ENCODE data around the gene FAM53A.
A peak's percentile ranks its signal among the peaks of the same experiment; 100 is the strongest.
"Not testable (repeated sequence)": the region's sequence is repeated elsewhere in the genome, so short reads cannot be mapped to it uniquely, and the experiment has no call there.

The FAM53A gene

DNA sequence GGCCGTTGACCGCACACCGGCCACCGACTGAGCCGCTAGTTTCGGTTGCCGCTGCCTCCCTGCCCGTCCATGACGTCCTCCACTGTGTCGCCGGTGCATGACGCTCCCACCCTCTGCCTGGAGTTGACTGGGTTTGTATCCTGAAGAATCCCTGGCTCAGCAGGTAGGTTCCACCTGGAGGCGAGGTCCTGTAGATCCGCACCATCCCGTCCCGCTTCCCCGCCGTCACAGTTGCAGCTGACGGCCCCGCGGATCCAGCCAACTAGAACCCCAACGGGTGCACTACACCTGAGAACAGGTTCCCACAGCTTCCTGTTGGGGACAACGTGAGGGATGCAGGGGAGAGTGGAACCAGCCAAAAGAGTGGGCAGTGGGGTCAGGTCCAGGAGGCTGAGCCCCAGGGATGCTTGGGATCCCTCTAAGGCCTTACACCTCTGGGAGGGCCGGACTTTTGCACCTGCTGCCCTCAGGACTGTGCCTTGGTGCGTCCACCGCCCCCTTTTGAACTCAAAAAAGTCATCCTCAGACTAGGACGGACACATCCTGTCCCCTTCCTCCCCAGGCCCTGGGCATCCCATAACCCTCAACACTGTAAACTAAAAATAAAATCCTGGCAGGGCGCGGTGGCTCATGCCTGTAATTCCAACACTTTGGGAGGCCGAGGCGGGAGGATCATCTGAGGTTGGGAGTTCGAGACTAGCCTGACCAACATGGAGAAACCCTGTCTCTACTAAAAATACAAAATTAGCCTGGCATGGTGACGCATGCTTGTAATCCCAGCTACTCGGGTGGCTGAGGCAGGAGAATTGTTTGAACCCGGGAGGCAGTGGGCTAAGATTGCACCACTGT is 29.1 kb upstream of the FAM53A start:
- Histone ChIP-seq H3K4me3 (peak overlapping the region; percentile 99), H3K36me3 (ENCODE audit: insufficient read depth, low read length) (peaks cover 23% of the 10 kb centered on the region), H3K9me3 (ENCODE audit: low read depth, low read length) (no peaks in the 10 kb centered on the region), H3K9ac (ENCODE audit: insufficient read length) (peak overlapping the region; percentile 99), H3K27ac (peak overlapping the region; percentile 84)
- TF ChIP-seq FOXP2 (optimal IDR thresholded peaks at IDR 0.05; ENCODE audit: control extremely low read depth, extremely low read length, insufficient read depth) (no peak), POLR2AphosphoS5 (IDR thresholded peaks at IDR 0.05; ENCODE audit: borderline replicate concordance, low read depth, low read length) (no peak), EZH2 (IDR thresholded peaks at IDR 0.05) (no peak)
- DNase-seq (ENCODE audit: low read depth, low spot score) = no peak

DNA sequence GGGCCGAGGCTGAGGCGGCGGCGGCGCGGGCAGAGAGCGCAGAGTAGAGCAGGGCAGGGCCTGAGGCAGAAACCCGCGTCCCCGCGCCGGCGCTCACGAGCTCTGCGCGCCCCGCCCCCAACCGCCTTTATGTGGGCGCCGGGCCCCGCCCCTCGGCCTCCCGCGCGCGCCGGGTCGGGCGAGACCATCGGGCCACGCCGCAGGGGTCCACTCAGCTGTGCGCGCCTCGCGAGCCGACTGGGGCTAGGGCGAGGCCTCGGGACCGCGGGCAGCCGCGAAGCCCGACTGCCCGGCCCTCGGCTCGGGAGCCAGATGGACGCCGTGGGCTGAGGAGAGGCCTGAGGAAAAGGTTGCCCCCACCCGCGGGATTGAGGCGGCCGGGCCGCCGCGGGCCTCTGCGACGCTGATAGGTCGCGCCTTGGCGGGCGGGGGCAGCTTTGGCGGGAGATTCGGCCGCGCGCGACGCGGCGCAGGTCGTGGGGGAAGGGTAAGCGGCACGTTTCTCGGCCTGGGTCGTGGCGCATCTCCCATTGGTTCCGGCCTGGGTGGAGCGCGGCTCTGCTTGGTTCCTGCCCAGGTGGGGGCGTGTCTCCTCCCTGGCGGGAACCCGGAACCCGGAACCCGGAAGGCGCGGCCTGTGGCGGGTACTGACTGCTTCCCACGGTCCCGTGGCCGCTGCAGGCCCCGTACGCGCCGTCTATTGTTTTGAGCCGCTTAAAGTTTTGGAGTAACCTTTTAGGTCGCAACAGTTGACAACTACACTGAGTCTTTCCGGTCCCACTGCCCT is 28.3 kb upstream of the FAM53A start, which contains the start of gene SLBP:
Gene SLBP (minus strand): TSS at position 104 of the 787 bp plus-strand sequence. CDS start 131 bp downstream, outside the sequence.
- TF ChIP-seq FOXP2 (optimal IDR thresholded peaks at IDR 0.05; ENCODE audit: control extremely low read depth, extremely low read length, insufficient read depth) (peak; percentile 79), EZH2 (IDR thresholded peaks at IDR 0.05) (no peak), POLR2AphosphoS5 (IDR thresholded peaks at IDR 0.05; ENCODE audit: borderline replicate concordance, low read depth, low read length) (peak; percentile 74)
- DNase-seq (ENCODE audit: low read depth, low spot score) = peak; percentile 86
- H3K36me3 ChIP-seq (ENCODE audit: insufficient read depth, low read length) = peaks cover 27% of the 10 kb centered on the region
- peak within 1 kb of the TSS; percentile 99 for H3K4me3 ChIP-seq
- H3K9ac ChIP-seq (ENCODE audit: insufficient read length) = peak within 1 kb of the TSS; percentile 99
- no peaks in the 10 kb centered on the region for H3K9me3 ChIP-seq (ENCODE audit: low read depth, low read length)
- H3K27ac ChIP-seq = peak within 1 kb of the TSS; percentile 99

DNA sequence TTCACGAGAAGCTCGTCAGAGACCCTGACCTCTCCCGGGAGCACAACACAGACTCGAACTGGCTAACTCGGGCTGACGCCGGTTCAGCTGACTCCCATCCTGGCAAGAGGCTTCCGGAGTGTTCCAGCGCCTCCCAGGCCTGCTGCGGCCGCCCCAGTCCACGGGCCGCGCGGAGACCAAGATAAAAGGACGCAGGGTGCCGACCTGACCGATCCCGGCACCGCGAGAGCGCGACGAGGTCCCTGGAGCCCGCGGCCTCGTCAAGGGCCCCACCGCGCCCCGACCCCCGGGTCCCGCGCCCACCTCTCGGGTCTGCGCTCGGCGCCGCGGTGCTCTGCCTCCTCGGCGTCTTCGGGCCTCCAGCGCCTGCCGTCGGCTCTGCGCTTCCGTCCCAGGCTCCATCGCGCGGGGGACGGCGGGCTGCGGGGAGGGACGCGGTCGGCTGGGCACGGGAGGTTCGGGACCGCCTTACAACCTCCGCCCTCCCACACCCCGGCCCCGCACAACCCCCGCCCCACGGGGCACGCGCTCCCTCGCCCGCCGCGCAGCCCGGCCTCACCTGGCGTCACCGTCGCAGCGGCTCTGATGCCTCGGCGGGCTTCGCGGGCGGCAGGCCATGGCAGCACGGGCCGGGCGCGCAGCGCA is 27.6 kb upstream of the FAM53A start:
- Histone ChIP-seq H3K9ac (ENCODE audit: insufficient read length) (peak overlapping the region; percentile 99), H3K4me3 (peak overlapping the region; percentile 99), H3K9me3 (ENCODE audit: low read depth, low read length) (no peaks in the 10 kb centered on the region), H3K36me3 (ENCODE audit: insufficient read depth, low read length) (peaks cover 27% of the 10 kb centered on the region), H3K27ac (peak overlapping the region; percentile 99)
- DNase-seq (ENCODE audit: low read depth, low spot score) = no peak
- no peak for TF ChIP-seq FOXP2 (optimal IDR thresholded peaks at IDR 0.05; ENCODE audit: control extremely low read depth, extremely low read length, insufficient read depth)

DNA sequence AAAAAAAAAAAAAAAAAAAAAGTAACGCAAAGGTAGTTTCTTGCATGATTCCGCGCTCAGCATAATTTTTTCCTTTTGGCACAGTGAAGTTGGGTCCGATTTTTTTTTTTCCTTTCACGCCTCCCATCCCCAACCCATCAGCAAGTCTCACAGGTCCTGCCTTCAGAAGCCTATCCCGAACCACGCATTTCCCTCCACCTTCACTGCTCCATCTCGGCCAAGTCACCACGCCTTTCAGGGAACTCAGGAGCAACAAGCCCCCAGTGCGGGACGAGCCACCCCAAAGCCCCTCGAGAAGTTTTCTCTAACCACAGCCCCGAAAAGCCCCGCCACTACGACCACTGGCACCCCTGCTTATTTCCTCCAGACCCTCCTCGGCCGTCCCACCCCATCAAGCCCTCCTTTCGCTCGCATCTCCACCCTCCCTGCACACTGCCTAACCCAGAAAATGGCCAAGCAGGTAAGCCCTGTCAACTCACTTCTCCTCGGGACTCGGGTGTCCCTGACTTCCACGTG is 27.0 kb upstream of the FAM53A start:
- H3K4me3 ChIP-seq = peak overlapping the region; percentile 99
- peak overlapping the region; percentile 99 for H3K9ac ChIP-seq (ENCODE audit: insufficient read length)
- TF ChIP-seq FOXP2 (optimal IDR thresholded peaks at IDR 0.05; ENCODE audit: control extremely low read depth, extremely low read length, insufficient read depth) = no peak
- no peak for TF ChIP-seq EZH2 (IDR thresholded peaks at IDR 0.05)
- TF ChIP-seq POLR2AphosphoS5 (IDR thresholded peaks at IDR 0.05; ENCODE audit: borderline replicate concordance, low read depth, low read length) = no peak
- DNase-seq (ENCODE audit: low read depth, low spot score) = no peak
- H3K9me3 ChIP-seq (ENCODE audit: low read depth, low read length) = no peaks in the 10 kb centered on the region
- no peak overlapping the region; the same call in 1 of the 2 replicates for H3K27ac ChIP-seq
- H3K36me3 ChIP-seq (ENCODE audit: insufficient read depth, low read length) = peaks cover 33% of the 10 kb centered on the region

DNA sequence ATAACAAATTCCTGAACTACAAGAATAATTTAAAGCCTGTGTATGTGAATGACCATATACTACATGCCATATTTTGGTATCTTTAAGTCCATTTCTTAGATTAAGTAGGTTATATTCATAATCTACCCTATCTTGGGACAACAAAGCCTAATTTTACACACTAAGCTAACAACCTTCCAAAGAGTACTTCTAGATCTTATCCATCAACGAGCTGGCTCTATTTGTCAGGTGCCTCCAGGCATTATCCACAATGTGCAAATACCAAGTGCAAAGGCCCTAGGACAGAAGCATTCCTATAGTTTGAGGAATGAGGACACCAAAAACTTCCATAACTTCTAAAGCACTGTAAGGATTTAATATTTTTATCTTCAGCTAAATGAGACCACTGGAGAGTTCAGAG is 24.5 kb upstream of the FAM53A start:
- H3K9ac ChIP-seq (ENCODE audit: insufficient read length) = no peak overlapping the region
- TF ChIP-seq POLR2AphosphoS5 (IDR thresholded peaks at IDR 0.05; ENCODE audit: borderline replicate concordance, low read depth, low read length) (no peak), EZH2 (IDR thresholded peaks at IDR 0.05) (no peak), FOXP2 (optimal IDR thresholded peaks at IDR 0.05; ENCODE audit: control extremely low read depth, extremely low read length, insufficient read depth) (no peak)
- H3K27ac ChIP-seq = peak overlapping the region; percentile 57; the same call in 1 of the 2 replicates
- DNase-seq (ENCODE audit: low read depth, low spot score) = no peak
- H3K4me3 ChIP-seq = peak overlapping the region; percentile 30
- H3K36me3 ChIP-seq (ENCODE audit: insufficient read depth, low read length) = peaks cover 54% of the 10 kb centered on the region
- no peaks in the 10 kb centered on the region for H3K9me3 ChIP-seq (ENCODE audit: low read depth, low read length)

DNA sequence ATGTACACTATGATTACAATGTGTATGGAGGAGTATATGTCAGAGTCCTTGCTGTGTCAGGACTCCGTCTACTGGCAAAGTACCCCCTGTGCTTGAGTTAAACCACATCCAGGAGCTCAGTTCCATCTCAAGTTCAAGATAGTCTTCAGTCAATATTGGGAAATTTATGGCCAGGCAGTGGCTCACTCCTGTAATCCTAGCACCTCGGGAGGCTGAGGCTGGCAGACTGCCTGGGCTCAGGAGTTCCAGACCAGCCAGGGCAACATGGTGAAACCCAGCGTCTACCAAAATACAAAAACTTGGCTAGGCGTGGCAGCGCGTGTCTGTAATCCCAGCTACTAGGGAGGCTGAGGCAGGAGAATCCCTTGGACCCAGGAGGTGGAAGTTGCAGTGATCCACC is 22.2 kb upstream of the FAM53A start:
- Histone ChIP-seq H3K27ac (no peak overlapping the region), H3K36me3 (ENCODE audit: insufficient read depth, low read length) (peaks cover 75% of the 10 kb centered on the region), H3K4me3 (no peak overlapping the region), H3K9ac (ENCODE audit: insufficient read length) (no peak overlapping the region), H3K9me3 (ENCODE audit: low read depth, low read length) (no peaks in the 10 kb centered on the region)
- DNase-seq (ENCODE audit: low read depth, low spot score) = no peak
- TF ChIP-seq FOXP2 (optimal IDR thresholded peaks at IDR 0.05; ENCODE audit: control extremely low read depth, extremely low read length, insufficient read depth) (no peak), EZH2 (IDR thresholded peaks at IDR 0.05) (no peak), POLR2AphosphoS5 (IDR thresholded peaks at IDR 0.05; ENCODE audit: borderline replicate concordance, low read depth, low read length) (no peak)

DNA sequence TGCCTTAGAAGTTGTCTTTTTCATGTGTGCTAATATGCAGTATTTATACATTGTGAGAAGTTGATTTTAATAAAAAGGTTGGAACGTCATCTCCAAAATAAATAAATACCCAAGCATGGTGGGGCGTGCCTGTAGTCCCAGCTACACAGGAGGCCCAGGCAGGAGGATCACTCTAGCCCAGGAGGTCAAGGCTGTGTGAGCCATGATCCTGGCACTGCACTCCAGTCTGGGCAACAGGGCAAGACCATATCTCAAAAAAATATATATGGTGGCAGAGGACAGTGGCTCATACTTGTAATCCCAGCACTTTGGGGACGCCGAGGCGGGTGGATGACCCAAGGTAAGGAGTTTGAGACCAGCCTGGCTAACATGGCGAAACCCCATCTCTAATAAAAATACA is 21.6 kb upstream of the FAM53A start:
- H3K27ac ChIP-seq = no peak overlapping the region
- H3K9me3 ChIP-seq (ENCODE audit: low read depth, low read length) = no peaks in the 10 kb centered on the region
- H3K4me3 ChIP-seq = no peak overlapping the region
- peaks cover 80% of the 10 kb centered on the region for H3K36me3 ChIP-seq (ENCODE audit: insufficient read depth, low read length)
- H3K9ac ChIP-seq (ENCODE audit: insufficient read length) = no peak overlapping the region
- no peak for DNase-seq (ENCODE audit: low read depth, low spot score)
- TF ChIP-seq POLR2AphosphoS5 (IDR thresholded peaks at IDR 0.05; ENCODE audit: borderline replicate concordance, low read depth, low read length) (no peak), EZH2 (IDR thresholded peaks at IDR 0.05) (no peak), FOXP2 (optimal IDR thresholded peaks at IDR 0.05; ENCODE audit: control extremely low read depth, extremely low read length, insufficient read depth) (no peak)

DNA sequence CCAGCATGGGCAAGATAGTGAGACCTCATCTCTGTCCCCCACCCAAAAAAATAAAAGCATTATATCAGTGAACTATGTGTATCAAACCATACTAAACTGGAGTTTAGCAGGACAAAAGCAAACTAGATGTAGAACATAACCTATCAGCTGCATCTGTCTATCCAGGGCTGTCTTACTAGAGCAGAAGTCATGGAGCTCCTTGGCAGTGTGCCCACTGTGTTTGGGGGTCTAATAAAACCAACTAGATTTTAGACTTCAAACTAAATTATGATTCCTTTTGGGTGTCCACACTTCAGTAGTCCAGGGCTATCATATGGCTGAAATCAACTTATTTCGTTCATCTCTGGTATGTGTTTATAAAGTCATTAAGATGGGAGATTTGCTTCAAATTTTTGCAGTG is 19.8 kb upstream of the FAM53A start:
- Histone ChIP-seq H3K36me3 (ENCODE audit: insufficient read depth, low read length) (peaks cover 86% of the 10 kb centered on the region), H3K9me3 (ENCODE audit: low read depth, low read length) (no peaks in the 10 kb centered on the region), H3K27ac (peak overlapping the region; percentile 42), H3K4me3 (no peak overlapping the region), H3K9ac (ENCODE audit: insufficient read length) (no peak overlapping the region)
- no peak for DNase-seq (ENCODE audit: low read depth, low spot score)
- TF ChIP-seq EZH2 (IDR thresholded peaks at IDR 0.05) = no peak
- no peak for TF ChIP-seq POLR2AphosphoS5 (IDR thresholded peaks at IDR 0.05; ENCODE audit: borderline replicate concordance, low read depth, low read length)
- TF ChIP-seq FOXP2 (optimal IDR thresholded peaks at IDR 0.05; ENCODE audit: control extremely low read depth, extremely low read length, insufficient read depth) = no peak

DNA sequence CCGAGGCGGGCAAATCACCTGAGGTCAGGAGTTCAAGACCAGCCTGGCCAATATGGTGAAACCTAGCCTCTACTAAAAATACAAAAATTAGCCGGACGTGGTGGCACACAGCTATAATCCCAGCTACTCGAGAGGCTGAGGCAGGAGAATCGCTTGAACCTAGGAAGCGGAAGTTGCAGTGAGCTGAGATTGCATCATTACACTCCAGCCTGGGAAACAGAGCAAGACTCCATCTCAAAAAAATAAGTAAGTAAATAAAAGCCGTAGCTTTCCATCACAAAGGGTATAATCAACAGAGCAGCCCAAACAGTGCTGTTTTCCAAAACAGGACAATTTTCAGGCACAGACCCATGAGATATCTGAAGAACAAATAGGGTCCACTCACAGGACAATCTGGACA is 17.6 kb upstream of the FAM53A start:
- DNase-seq (ENCODE audit: low read depth, low spot score); H3K4me3 ChIP-seq; H3K9me3 ChIP-seq (ENCODE audit: low read depth, low read length); H3K9ac ChIP-seq (ENCODE audit: insufficient read length): not testable (repeated sequence)
- peak overlapping the region; percentile 5; the same call in 1 of the 2 replicates for H3K27ac ChIP-seq
- H3K36me3 ChIP-seq (ENCODE audit: insufficient read depth, low read length) = peaks cover 93% of the 10 kb centered on the region

Measured in SK-N-MC (cell line).